GM23248 (cell line): ENCODE measurements around the gene SF3A1. TPM values are rescaled to one million over a fixed set of nuclear protein-coding genes. Genes with fewer than 3 reads are reported as not detected.

Experiments
- DNase-seq: peaks from one replicate; pipeline ENCODE4 v3.0.0-alpha.2; 2015
- H2AFZ ChIP-seq: fragments of 200-600 bp; sonication (generic); 2 replicates; pipeline ENCODE4 v1.6.1; 2016; ENCODE audit warnings: antibody characterized with exemption
- H3F3A ChIP-seq: fragments of 200-600 bp; sonication (generic); 2 replicates; pipeline ENCODE4 v1.6.1; 2016; ENCODE audit warnings: mild to moderate bottlenecking, antibody characterized with exemption, mixed run types; ENCODE audit not compliant: insufficient read depth
- H3K27ac ChIP-seq: fragments of 200-600 bp; sonication (generic); 2 replicates; pipeline ENCODE4 v1.5.1; 2016; ENCODE audit warnings: mild to moderate bottlenecking
- H3K27me3 ChIP-seq: fragments of 200-600 bp; sonication (generic); replicated peaks from 2 replicates; pipeline ENCODE4 v1.6.1; 2016; ENCODE audit warnings: mild to moderate bottlenecking; ENCODE audit not compliant: insufficient read depth
- H3K36me3 ChIP-seq: fragments of 200-600 bp; sonication (generic); 2 replicates; pipeline ENCODE4 v1.6.1; 2016; ENCODE audit warnings: low read depth, mild to moderate bottlenecking
- H3K4me1 ChIP-seq: fragments of 200-600 bp; sonication (generic); 2 replicates; pipeline ENCODE4 v1.6.1; 2016; ENCODE audit warnings: mild to moderate bottlenecking; ENCODE audit not compliant: insufficient read depth
- H3K4me2 ChIP-seq: fragments of 200-600 bp; sonication (generic); one replicate; pipeline ENCODE4 v1.6.1; 2016; ENCODE audit warnings: mild to moderate bottlenecking; ENCODE audit not compliant: unreplicated experiment
- H3K4me3 ChIP-seq: fragments of 200-600 bp; sonication (generic); 2 replicates; pipeline ENCODE4 v1.5.1; 2016; ENCODE audit warnings: mild to moderate bottlenecking
- H3K79me2 ChIP-seq: fragments of 200-600 bp; sonication (generic); 2 replicates; pipeline ENCODE4 v1.6.1; 2016; ENCODE audit warnings: mild to moderate bottlenecking; ENCODE audit not compliant: insufficient read depth
- H3K9ac ChIP-seq: fragments of 200-600 bp; sonication (generic); 2 replicates; pipeline ENCODE4 v1.6.1; 2016; ENCODE audit warnings: mild to moderate bottlenecking
- H3K9me2 ChIP-seq: fragments of 200-600 bp; sonication (generic); 2 replicates; pipeline ENCODE4 v1.6.1; 2016; ENCODE audit warnings: mixed run types, mild to moderate bottlenecking, moderate library complexity; ENCODE audit not compliant: insufficient read depth
- H3K9me3 ChIP-seq: fragments of 200-600 bp; sonication (generic); one replicate; pipeline ENCODE4 v1.6.1; 2017; ENCODE audit warnings: low read depth
- H4K20me1 ChIP-seq: fragments of 200-600 bp; sonication (generic); 2 replicates; pipeline ENCODE4 v1.6.0; 2016; ENCODE audit not compliant: insufficient read depth
- EZH2 ChIP-seq: fragments of 200-600 bp; sonication (generic); IDR thresholded peaks from 2 replicates; pipeline ENCODE4 v1.6.1; 2018; ENCODE audit warnings: antibody characterized with exemption, mild to moderate bottlenecking; ENCODE audit not compliant: insufficient read depth, poor library complexity, severe bottlenecking
- EZH2phosphoT487 ChIP-seq: fragments of 200-600 bp; sonication (generic); IDR thresholded peaks from 2 replicates; pipeline ENCODE4 v1.6.1; 2018; ENCODE audit warnings: antibody characterized with exemption, moderate library complexity, mild to moderate bottlenecking, low read depth; ENCODE audit not compliant: insufficient read depth
- WGBS, 2 experiments: methylation state at CpG; one replicate each; pipeline ENCODE4 v1.1.6; 2015 to 2017; ENCODE audit warnings: low lambda C conversion rate in 2 of 2, low coverage in 1 of 2; ENCODE audit errors: missing lambda C conversion rate in 2 of 2; 5-methylcytosine and 5-hydroxymethylcytosine counted together
- in situ Hi-C: fragments of 300-500 bp; cut with MboI; formaldehyde crosslinking; loops from 2 replicates; pipeline ENCODE4 v1.15.0; 2020
- polyA plus RNA-seq: library from polyadenylated mRNA; unstranded; fragments of >200 nt; fragmentation: Nextera tagmentation; extraction: Ambion mirVana; gene quantifications from 2 replicates; pipeline ENCODE4 v1.2.1, GENCODE V29; 2016
- total RNA-seq: library from RNA; depleted of rRNA; stranded (reverse); fragments of >200 nt; shearing (Covaris generic); gene quantifications from 2 replicates; pipeline ENCODE4 v1.2.3, GENCODE V29; 2014

The SF3A1 gene
- total and polyA plus RNA-seq, 2 experiments from 2014 or later, result 12.9 to 75.0 TPM

DNA sequence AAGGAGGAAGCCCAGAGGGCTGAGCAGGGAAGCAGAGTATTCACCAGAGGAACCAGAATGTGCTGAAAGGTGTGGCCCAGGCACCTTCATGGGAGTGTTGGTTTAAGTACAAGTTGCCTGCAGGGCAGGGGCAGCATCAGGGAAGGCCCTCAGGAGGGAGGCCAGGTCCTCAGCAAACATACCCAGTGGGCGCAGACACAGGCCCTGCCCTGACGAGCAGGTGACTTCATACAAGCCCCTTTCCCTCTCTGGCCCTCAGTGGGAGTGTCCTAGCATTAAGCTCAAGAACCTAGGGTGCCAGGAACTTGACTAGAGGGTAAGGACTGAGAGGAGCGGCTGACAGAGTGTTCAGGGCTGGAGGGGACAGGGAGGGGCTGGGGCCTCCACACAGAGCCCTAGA lies 59.9 kb downstream of the SF3A1 start:
- WGBS, 2 experiments, result 69 to 77% methylated on average over 3 of the region's 3 CpGs
- in situ Hi-C loops, result no loop called here

GRCh38 chr22:30296324-30296723 lies 60.4 kb downstream of the SF3A1 start:
- H3F3A ChIP-seq, result peaks cover 7% of the 10 kb centered on the region
- H3K4me2 ChIP-seq, result no peak overlapping the region
- no peaks in the 10 kb centered on the region; the same call in 1 of the 2 replicates for H3K4me1 ChIP-seq
- peaks cover 14% of the 10 kb centered on the region for H3K79me2 ChIP-seq
- no peaks in the 10 kb centered on the region for H4K20me1 ChIP-seq
- no peak overlapping the region for H3K27ac ChIP-seq
- no peaks in the 10 kb centered on the region for H3K27me3 ChIP-seq
- no peaks in the 10 kb centered on the region for H3K9me3 ChIP-seq
- DNase-seq, result no peak
- peaks cover 7% of the 10 kb centered on the region; the same call in 1 of the 2 replicates for H3K36me3 ChIP-seq
- in situ Hi-C loops, result no loop called here
- H3K9ac ChIP-seq, result no peak overlapping the region
- 96 to 99% methylated on average over 4 of the region's 4 CpGs for WGBS, 2 experiments
- no peak overlapping the region for H3K4me3 ChIP-seq
- TF ChIP-seq EZH2 (no peak), EZH2phosphoT487 (no peak)
- no peaks in the 10 kb centered on the region for H3K9me2 ChIP-seq
- H2AFZ ChIP-seq, result no peak overlapping the region

More for the DNA sequence above, 59.9 kb downstream of the SF3A1 start:
- no peak overlapping the region for H3K9ac ChIP-seq
- no peaks in the 10 kb centered on the region for H3K27me3 ChIP-seq
- H3K36me3 ChIP-seq, result peaks cover 7% of the 10 kb centered on the region; the same call in 1 of the 2 replicates
- no peak for TF ChIP-seq EZH2
- H4K20me1 ChIP-seq, result no peaks in the 10 kb centered on the region
- H3F3A ChIP-seq, result peaks cover 3% of the 10 kb centered on the region; the same call in 1 of the 2 replicates
- H3K4me1 ChIP-seq, result peaks cover 5% of the 10 kb centered on the region; the same call in 1 of the 2 replicates
- H3K27ac ChIP-seq, result no peak overlapping the region
- H3K9me2 ChIP-seq, result no peaks in the 10 kb centered on the region
- H2AFZ ChIP-seq, result no peak overlapping the region
- peaks cover 14% of the 10 kb centered on the region for H3K79me2 ChIP-seq
- H3K4me3 ChIP-seq, result no peak overlapping the region
- H3K9me3 ChIP-seq, result no peaks in the 10 kb centered on the region
- DNase-seq, result no peak
- H3K4me2 ChIP-seq, result no peak overlapping the region

DNA sequence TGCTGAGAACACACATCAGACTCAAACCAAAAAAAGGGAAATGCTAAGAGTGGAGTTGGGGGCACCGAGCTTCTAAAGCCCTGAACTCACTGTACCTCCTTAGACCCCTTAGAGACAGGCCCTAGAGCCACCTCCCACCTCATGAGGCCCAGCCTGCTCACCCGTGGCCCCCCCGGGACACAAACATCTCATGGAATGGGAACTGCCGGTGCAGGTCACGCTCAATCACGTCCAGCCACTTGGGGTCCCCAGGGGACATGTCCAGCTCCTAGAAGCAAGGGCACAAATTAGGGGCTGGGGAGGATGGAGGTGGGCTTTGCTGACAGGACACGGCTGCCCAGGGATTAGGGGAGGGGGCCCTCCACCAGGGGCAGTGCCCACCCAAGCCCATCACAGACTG lies 61.1 kb downstream of the SF3A1 start:
- no peak overlapping the region for H3K9ac ChIP-seq
- H3K27me3 ChIP-seq, result no peaks in the 10 kb centered on the region
- 59 to 65% methylated on average over 7 of the region's 7 CpGs for WGBS, 2 experiments
- no peak overlapping the region for H3K4me3 ChIP-seq
- H3K4me1 ChIP-seq, result peaks cover 5% of the 10 kb centered on the region
- peaks cover 4% of the 10 kb centered on the region; the same call in 1 of the 2 replicates for H3K36me3 ChIP-seq
- no peaks in the 10 kb centered on the region for H4K20me1 ChIP-seq
- no peak overlapping the region for H3K27ac ChIP-seq
- peaks cover 14% of the 10 kb centered on the region for H3F3A ChIP-seq
- TF ChIP-seq EZH2 (no peak), EZH2phosphoT487 (no peak)
- H3K9me2 ChIP-seq, result no peaks in the 10 kb centered on the region
- no peaks in the 10 kb centered on the region for H3K9me3 ChIP-seq
- H3K4me2 ChIP-seq, result no peak overlapping the region
- no peak for DNase-seq
- in situ Hi-C loops, result no loop called here
- H2AFZ ChIP-seq, result no peak overlapping the region
- peaks cover 7% of the 10 kb centered on the region for H3K79me2 ChIP-seq

DNA sequence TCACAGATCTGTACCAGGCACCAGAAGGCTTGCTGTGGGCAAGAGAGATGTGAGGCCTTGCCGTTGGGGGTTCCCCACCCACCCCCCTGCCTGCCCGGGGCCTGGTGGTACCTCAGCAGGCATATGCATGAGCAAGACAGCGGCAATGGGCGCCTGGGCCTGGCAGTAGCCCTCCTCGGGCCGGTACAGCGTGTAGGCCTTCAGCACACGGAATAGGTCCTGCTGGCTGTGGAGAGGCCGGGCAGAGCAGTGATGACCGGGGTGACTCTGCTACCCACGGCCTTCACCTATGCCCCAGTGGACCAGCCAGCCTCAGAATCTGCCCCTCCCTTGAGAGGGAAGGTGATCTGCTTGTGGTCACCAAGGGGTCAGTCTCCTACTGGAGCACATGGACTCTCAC lies 61.9 kb downstream of the SF3A1 start:
- no peak for DNase-seq
- Histone ChIP-seq H3K4me3 (no peak overlapping the region), H3K36me3 (peaks cover 4% of the 10 kb centered on the region; the same call in 1 of the 2 replicates), H3K9ac (no peak overlapping the region), H3K27me3 (no peaks in the 10 kb centered on the region), H3K4me2 (no peak overlapping the region), H3K9me2 (no peaks in the 10 kb centered on the region), H3K4me1 (peaks cover 12% of the 10 kb centered on the region), H3K79me2 (no peaks in the 10 kb centered on the region; the same call in 1 of the 2 replicates), H4K20me1 (no peaks in the 10 kb centered on the region), H3K9me3 (no peaks in the 10 kb centered on the region), H2AFZ (no peak overlapping the region), H3F3A (peaks cover 17% of the 10 kb centered on the region), H3K27ac (no peak overlapping the region)
- in situ Hi-C loops, result no loop called here
- WGBS, 2 experiments, result 86 to 90% methylated on average over 11 of the region's 11 CpGs
- TF ChIP-seq EZH2, result no peak
- no peak for TF ChIP-seq EZH2phosphoT487

- Histone ChIP-seq H3K36me3 (peaks cover 4% of the 10 kb centered on the region; the same call in 1 of the 2 replicates), H3K9ac (no peak overlapping the region), H3F3A (peaks cover 17% of the 10 kb centered on the region), H3K27me3 (no peaks in the 10 kb centered on the region), H3K4me2 (no peak overlapping the region), H4K20me1 (no peaks in the 10 kb centered on the region), H2AFZ (no peak overlapping the region), H3K9me3 (no peaks in the 10 kb centered on the region), H3K4me1 (peaks cover 12% of the 10 kb centered on the region), H3K9me2 (no peaks in the 10 kb centered on the region), H3K27ac (no peak overlapping the region), H3K79me2 (no peaks in the 10 kb centered on the region; the same call in 1 of the 2 replicates), H3K4me3 (no peak overlapping the region)
- TF ChIP-seq EZH2, result no peak
- no peak for TF ChIP-seq EZH2phosphoT487
- no peak for DNase-seq
- 94 to 95% methylated on average over 9 of the region's 9 CpGs for whole genome bisulfite sequencing, 2 experiments
- in situ Hi-C loops, result no loop called here
These were observed 62.6 kb downstream of the SF3A1 start for GRCh38 chr22:30294066-30294465.
